GM19238 (cell line): ENCODE data around the gene OR2L3.
"Not testable (repeated sequence)": the region's sequence is repeated elsewhere in the genome, so short reads cannot be mapped to it uniquely, and the experiment has no call there.

Experiments used
- DNase-seq: peaks from one replicate; pipeline ENCODE4 v3.0.0; 2011; ENCODE audit warnings: low spot score; ENCODE audit not compliant: insufficient read length

Gene OR2L3, protein sequence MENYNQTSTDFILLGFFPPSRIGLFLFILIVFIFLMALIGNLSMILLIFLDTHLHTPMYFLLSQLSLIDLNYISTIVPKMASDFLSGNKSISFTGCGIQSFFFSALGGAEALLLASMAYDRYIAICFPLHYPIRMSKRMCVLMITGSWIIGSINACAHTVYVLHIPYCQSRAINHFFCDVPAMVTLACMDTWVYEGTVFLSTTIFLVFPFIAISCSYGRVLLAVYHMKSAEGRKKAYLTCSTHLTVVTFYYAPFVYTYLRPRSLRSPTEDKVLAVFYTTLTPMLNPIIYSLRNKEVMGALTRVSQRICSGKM

GRCh38 chr1:248046536-248046935 lies at the start of gene OR2L3:
Gene OR2L3, plus strand, starts transcription at chr1:248046836. Its CDS starts 13,846 bp downstream, at chr1:248060682.
- no peak for DNase-seq

- DNase-seq: no peak
These were observed 47.8 kb upstream of the OR2L3 start for GRCh38 chr1:247998811-247999210.

GRCh38 chr1:248000169-248000568 lies 46.5 kb upstream of the OR2L3 start:
- DNase-seq: no peak

- DNase-seq: no peak
These were observed 38.9 kb upstream of the OR2L3 start for GRCh38 chr1:248007778-248008177.

DNA sequence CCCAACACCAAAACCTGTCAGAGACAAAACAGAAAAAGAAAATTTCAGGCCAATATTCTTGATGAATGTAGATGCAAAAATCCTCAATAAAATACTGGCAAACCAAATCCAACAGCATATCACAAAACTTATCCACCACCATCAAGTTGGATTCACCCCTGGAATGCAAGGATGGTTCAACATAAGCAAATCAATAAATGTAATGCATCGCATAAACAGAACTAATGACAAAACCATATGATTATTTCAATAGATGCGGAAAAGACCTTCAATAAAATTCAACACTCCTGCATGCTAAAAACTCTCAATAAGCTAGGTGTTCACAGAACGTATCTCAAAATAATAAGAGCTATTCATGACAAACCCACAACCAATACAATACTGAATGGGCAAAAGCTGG lies 37.0 kb upstream of the OR2L3 start:
- no peak for DNase-seq

DNA sequence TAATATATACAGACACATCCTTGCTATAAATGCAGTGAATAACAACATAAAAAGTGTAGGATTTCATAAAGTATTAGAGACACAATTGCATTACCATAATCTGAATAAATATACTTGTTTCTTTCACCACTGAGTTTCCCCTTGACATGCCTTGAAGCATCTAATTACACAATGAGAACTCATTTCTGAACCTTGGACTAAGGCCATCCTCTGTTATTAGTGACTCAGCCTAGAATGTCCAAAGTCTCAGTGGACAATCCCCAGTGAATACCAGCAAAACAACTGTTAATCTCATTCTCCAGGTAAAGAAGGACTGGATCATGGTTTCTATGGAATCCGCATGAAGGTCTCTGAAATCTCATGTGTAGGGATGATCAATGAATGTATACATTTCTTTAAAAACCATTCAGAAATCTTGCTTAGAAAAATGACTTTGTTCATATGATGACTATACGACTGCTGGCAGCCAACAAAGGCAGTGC lies 33.4 kb upstream of the OR2L3 start, which contains the start of gene OR2L5:
Gene OR2L5 (plus strand): TSS at position 432 of the 482 bp plus-strand sequence. CDS start 8,288 bp downstream, outside the sequence.
- DNase-seq: no peak

- no peak for DNase-seq
These were observed 30.8 kb upstream of the OR2L3 start for GRCh38 chr1:248015803-248016202.

- DNase-seq: no peak
These were observed 16.9 kb upstream of the OR2L3 start, which contains the start of gene OR2L2 for GRCh38 chr1:248029770-248030169. Gene OR2L2, plus strand, starts transcription at chr1:248030070. Its CDS starts 8,198 bp downstream, at chr1:248038268.

- no peak for DNase-seq
These were observed 1.4 kb upstream of the OR2L3 start for GRCh38 chr1:248045209-248045608.

DNA sequence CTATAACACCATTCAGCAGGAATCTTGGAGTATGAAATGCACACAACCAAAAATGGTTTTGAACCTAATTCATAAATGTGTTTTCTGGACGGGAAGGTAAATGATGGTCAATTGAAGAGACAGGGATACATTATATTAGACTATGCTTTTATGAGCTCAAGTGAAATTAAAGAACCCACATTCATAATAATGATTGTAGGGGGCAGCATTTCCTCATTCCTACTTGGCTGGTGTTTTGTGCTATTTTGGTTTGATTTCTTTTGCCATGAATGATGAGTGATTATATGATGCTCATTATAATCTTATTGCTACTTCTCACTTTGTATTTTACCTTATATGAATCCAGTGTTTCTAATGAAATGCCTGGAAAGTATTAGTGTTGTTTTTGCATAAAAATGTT lies 372 bp downstream of the OR2L3 start:
- no peak for DNase-seq

GRCh38 chr1:248054671-248055070 lies 8.0 kb downstream of the OR2L3 start:
- no peak for DNase-seq

DNA sequence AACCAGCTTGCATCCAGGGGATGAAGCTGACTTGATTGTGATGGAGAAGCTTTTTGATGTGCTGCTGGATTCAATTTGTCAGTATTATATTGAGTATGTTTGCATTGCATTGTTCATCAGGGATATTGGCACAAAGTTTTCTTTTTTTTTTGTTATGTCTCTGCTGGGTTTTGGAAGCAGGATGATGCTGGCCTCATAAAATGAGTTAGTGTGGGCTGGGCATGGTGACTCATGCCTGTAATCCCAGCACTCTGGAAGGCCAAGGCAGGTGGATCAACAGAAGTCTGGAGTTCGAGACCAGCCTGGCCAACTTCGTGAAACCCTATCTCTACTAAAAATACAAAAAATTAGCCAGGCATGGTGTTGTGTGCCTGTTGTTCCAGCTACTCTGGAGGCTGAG lies 8.6 kb downstream of the OR2L3 start:
- DNase-seq: no peak

DNA sequence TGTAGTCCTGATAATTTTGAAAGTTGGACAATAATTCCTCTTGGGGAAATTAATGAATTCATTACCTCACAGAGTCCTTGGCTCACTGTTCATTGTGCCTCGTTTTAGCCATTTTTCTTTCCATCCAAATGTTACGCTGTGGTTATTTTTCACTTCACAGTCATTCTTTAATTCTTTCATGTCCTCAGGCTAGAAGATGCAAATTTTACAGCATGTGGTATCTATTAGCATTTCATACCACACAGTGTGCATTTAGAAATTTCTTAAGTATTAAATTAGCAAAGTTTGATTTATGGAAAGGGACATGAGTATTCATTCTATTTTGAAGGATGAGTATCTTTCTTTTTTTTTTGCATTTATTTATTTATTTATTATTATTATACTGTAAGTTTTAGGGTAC lies 18.4 kb downstream of the OR2L3 start:
- no peak for DNase-seq

DNA sequence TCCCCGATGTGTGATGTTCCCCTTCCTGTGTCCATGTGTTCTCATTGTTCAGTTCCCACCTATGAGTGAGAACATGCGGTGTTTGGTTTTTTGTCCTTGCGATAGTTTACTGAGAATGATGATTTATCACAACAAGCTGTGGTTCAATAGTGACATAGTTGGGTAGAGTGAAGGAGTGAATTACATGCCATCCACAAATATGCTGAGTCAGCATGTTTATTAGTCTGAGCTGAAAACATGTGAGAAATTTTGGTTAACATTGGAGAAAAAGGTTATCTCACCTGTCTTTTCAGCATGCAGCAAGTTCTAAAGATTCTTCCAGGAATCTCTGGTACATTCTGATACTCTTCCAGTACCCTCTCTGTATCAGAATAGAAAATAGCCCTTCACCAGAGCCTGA lies 19.0 kb downstream of the OR2L3 start:
- no peak for DNase-seq

GRCh38 chr1:248083864-248084263 lies 37.2 kb downstream of the OR2L3 start:
- not testable (repeated sequence) for DNase-seq

DNA sequence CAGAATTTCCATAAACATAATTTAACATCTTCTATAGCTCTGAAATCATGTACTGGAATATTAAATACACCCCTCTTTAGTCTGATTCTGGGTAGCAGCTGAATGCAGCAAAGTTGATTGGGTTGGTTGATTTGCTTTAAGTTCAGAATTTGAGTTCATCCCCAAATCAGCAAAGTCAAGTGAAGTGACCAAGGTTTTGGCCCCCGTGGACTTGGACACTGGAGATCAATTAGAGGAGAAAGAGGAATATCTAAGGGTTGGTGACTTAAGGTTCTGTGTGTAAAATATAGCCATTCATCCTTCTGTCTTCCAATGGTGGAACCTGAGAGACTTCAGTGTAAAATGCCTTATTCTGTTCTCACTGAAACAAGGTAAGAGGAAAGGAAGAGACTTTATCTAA lies 48.2 kb downstream of the OR2L3 start, which contains the start of gene OR2L13:
Gene OR2L13 (plus strand): TSS at position 301 of the 400 bp plus-strand sequence. CDS start 4,192 bp downstream, outside the sequence.
- DNase-seq: no peak

- DNase-seq: no peak
These were observed 51.9 kb downstream of the OR2L3 start for GRCh38 chr1:248098529-248098928.

DNA sequence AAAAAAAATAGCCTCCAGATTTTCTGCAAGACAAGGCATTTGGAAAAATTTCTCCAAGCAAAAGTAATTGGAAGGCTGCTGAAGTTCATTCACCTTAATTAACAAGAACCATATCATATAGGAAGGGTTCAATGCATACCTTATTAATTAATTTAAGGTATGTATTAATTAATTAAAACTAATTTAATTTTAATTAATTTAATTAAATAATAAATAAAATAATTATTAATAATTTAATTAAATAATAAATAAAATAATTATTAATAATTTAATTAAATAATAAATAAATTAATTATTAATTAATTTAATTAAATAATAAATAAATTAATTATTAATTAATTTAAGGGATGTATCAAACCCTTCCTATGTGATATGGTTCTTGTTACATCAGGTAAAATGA lies 56.2 kb downstream of the OR2L3 start:
- DNase-seq: no peak

DNA sequence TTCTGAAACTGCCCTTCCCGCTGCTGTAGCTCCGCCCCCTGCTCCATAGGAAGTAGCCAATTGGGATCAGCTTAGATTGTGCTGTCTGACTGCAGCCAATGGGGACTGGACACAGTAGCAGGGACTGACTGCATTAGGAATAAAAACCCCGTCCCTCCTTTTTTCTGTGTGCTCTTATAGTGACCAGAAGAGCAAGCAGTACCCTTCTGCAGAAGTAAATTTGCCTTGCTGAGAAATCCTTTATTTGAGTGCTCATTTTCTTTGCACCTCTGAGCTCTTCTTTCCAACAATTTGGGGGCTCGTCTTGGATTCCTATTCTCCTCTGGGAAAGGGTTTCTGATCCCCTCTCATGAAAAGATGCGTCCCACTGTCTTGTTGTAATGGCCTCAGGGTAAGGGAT lies 64.5 kb downstream of the OR2L3 start:
- DNase-seq: no peak
